ENCODE results near the gene MYOZ3. TPM values are rescaled to one million over a fixed set of nuclear protein-coding genes. Genes with fewer than 3 reads are reported as not detected.

MYOZ3 gene
- total and polyA plus RNA-seq, 2 of the 8 experiments (the other 6 are each of a cell fraction or from before 2014, with no cell fraction given) = 9.6 to 19.1 TPM

DNA sequence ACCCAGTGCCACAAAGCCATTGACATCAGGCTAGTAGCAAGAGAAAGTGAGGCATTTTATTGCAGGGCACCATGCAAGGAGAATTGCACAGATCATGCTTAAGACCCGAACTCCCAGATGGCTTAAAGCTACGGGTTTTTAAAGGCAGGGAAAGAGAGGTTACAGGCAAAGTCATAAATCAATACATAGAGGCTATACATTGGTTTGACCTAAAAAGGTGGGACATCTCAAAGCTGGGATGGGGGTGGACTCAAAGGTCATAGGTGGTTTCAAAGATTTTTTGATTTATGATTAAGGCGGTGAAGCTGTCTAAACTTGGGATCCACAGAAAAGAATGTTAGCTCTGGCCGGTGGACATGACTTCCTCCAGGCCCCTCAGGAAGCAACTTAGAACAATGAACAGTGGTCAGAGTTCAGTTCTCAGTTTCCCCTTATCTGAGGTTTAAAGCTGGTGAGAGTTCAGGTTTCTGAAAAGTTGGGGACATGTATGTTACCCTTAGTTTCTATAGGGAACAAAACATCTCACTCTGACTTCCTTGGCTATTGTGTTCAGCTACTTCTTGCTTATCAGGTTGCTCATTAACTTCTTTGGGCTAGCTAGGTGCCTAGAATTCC, 45.8 kb downstream of the MYOZ3 start:
- Histone ChIP-seq H3K79me2 (ENCODE audit: control insufficient read depth in 1 of 2, insufficient read depth in 2 of 2, low read length in 2 of 2) (no peaks in the 10 kb centered on the region), H2BK15ac (ENCODE audit: low read length) (no peak overlapping the region), H3K4me2 (ENCODE audit: insufficient read depth in 1 of 2, low read depth in 2 of 2, low read length in 2 of 2) (no peak overlapping the region), H3K4me3 (ENCODE audit: extremely low read depth in 1 of 4, insufficient read depth in 2 of 4, low read depth in 3 of 4, low read length in 4 of 4) (no peak overlapping the region), H3K23me2 (ENCODE audit: low read depth, low read length) (no peaks in the 10 kb centered on the region), H3K36me3 (ENCODE audit: control insufficient read depth in 2 of 4, insufficient read depth in 4 of 4, low read length in 3 of 4) (peaks cover 4 to 9% (median 7%) of the 10 kb centered on the region in 4 experiments; a peak in 7 of 8 replicates), H2BK20ac (ENCODE audit: low read length) (no peak overlapping the region), H2BK120ac (replicated peaks; ENCODE audit: low read depth, low read length) (no peak overlapping the region), H3K9me3 (ENCODE audit: insufficient read depth in 2 of 2, low read depth in 1 of 2, low read length in 1 of 2) (no peaks in the 10 kb centered on the region), H3K4me1 (replicated peaks in 1 of 4; ENCODE audit: control insufficient read depth in 3 of 4, insufficient read depth in 4 of 4, low read length in 3 of 4) (peaks cover 0 to 2% (median 0%) of the 10 kb centered on the region in 4 experiments; a peak in 1 of 7 replicates), H3K27me3 (replicated peaks in 1 of 4; ENCODE audit: control insufficient read depth in 3 of 4, extremely low read depth in 1 of 4, insufficient read depth in 3 of 4, low read length in 3 of 4) (no peaks in the 10 kb centered on the region; a peak in 1 of 7 replicates), H4K91ac (replicated peaks; ENCODE audit: insufficient read length, low read length) (no peak overlapping the region), H3K79me1 (ENCODE audit: low read depth, low read length) (no peaks in the 10 kb centered on the region), H4K8ac (ENCODE audit: extremely low read depth, insufficient read depth, low read length) (no peak overlapping the region), H2BK12ac (ENCODE audit: low read depth, low read length) (no peak overlapping the region), H3K56ac (replicated peaks; ENCODE audit: insufficient read length, low read depth, low read length) (no peak overlapping the region), H2AFZ (ENCODE audit: low read length) (no peak overlapping the region), H3K23ac (ENCODE audit: insufficient read length) (no peak overlapping the region), H3K4ac (replicated peaks; ENCODE audit: insufficient read length, low read depth, low read length) (no peak overlapping the region), H4K5ac (ENCODE audit: insufficient read length, low read depth, low read length) (no peak overlapping the region), H3K9ac (replicated peaks in 1 of 4; ENCODE audit: extremely low read depth in 1 of 4, low read depth in 3 of 4, low read length in 3 of 4) (no peak overlapping the region), H2BK5ac (ENCODE audit: low read depth, low read length) (no peak overlapping the region), H4K20me1 (replicated peaks in 1 of 2; ENCODE audit: control insufficient read depth in 1 of 2, insufficient read depth in 2 of 2, low read length in 2 of 2) (no peaks in the 10 kb centered on the region), H3K27ac (ENCODE audit: low read depth, low read length) (no peak overlapping the region), H3K18ac (ENCODE audit: extremely low read depth, low read length) (no peak overlapping the region), H2AK5ac (ENCODE audit: low read depth, low read length) (no peak overlapping the region), H3K14ac (ENCODE audit: insufficient read length) (no peak overlapping the region)
- POLR2A ChIA-PET (ENCODE audit: partially characterized antibody) = interaction anchor here (1.1 to 1.4 kb wide), 2 partner anchors 36 to 265 kb away, joined by 4 read pairs; no protein-coding TSS in a partner anchor
- 88% methylated on average over 4 of the region's 4 CpGs; no CpG with 5 or more reads in 1 of the 2 experiments for WGBS, 2 experiments (ENCODE audit: extremely low coverage in 1 of 2, insufficient coverage in 1 of 2, insufficient read length in 1 of 2, insufficient replicate concordance in 2 of 2, low coverage in 1 of 2, low lambda C conversion rate in 2 of 2, missing lambda C conversion rate in 1 of 2)
- DNase-seq (ENCODE audit: low read depth in 1 of 2, low spot score in 2 of 2) (no peak), FAIRE-seq (no peak)
- CTCF ChIA-PET (ENCODE audit: partially characterized antibody) = interaction anchor here (0.6 to 2.7 kb wide), 9 partner anchors 11 to 409 kb away, joined by 3 to 7 read pairs (median 3); partner anchors contain the start of gene IRGM
- TF ChIP-seq, protein P1, sequence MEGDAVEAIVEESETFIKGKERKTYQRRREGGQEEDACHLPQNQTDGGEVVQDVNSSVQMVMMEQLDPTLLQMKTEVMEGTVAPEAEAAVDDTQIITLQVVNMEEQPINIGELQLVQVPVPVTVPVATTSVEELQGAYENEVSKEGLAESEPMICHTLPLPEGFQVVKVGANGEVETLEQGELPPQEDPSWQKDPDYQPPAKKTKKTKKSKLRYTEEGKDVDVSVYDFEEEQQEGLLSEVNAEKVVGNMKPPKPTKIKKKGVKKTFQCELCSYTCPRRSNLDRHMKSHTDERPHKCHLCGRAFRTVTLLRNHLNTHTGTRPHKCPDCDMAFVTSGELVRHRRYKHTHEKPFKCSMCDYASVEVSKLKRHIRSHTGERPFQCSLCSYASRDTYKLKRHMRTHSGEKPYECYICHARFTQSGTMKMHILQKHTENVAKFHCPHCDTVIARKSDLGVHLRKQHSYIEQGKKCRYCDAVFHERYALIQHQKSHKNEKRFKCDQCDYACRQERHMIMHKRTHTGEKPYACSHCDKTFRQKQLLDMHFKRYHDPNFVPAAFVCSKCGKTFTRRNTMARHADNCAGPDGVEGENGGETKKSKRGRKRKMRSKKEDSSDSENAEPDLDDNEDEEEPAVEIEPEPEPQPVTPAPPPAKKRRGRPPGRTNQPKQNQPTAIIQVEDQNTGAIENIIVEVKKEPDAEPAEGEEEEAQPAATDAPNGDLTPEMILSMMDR (IDR thresholded peaks at IDR 0.05; ENCODE audit: control extremely low read depth in 1 of 3, insufficient read depth in 1 of 3, low read depth in 1 of 3, low read length in 3 of 3) = no peak
- TF ChIP-seq KDM5A (IDR thresholded peaks at IDR 0.05; ENCODE audit: low read length) (no peak), RFX5 (IDR thresholded peaks at IDR 0.05; ENCODE audit: borderline replicate concordance, low read depth, low read length) (no peak), HDAC2 (IDR thresholded peaks at IDR 0.05; ENCODE audit: borderline replicate concordance in 1 of 2, low read depth in 2 of 2, low read length in 2 of 2) (no peak), SIRT6 (IDR thresholded peaks at IDR 0.05; ENCODE audit: low read length) (no peak), ZNF274 (IDR thresholded peaks at IDR 0.05; ENCODE audit: borderline replicate concordance, extremely low read depth, low read length) (no peak), KDM4A (IDR thresholded peaks at IDR 0.05; ENCODE audit: low read depth, low read length, severe bottlenecking) (no peak), SIX5 (IDR thresholded peaks at IDR 0.05; ENCODE audit: low read depth, low read length) (no peak), FOSL1 (IDR thresholded peaks at IDR 0.05; ENCODE audit: insufficient read depth, low read depth, low read length) (no peak), NRF1 (IDR thresholded peaks at IDR 0.05; ENCODE audit: low read depth, low read length) (no peak)
